ENCODE data around the gene SAV1.

Gene SAV1

DNA sequence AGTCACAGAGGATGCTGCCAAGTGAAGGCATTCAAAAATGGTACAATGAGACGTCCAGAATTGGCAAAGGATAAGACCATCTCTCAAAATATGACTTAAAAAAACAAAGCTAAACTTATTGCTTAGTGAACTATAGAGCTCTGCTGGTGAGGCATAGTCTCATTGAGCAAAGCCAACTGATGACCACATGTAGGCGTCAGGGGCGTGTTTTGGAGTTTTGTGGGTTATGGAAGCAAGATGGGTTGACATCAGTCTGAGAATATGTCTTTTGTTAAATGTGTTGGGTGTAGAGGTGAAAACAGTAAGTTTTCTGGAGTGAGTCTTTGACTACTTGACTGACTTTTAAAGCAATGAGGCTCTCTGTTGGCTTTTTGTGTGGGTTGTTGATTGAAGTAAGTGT is 60.9 kb downstream of the SAV1 start:
- DNase-seq (ENCODE audit: low read depth in 2 of 2): no peak

DNA sequence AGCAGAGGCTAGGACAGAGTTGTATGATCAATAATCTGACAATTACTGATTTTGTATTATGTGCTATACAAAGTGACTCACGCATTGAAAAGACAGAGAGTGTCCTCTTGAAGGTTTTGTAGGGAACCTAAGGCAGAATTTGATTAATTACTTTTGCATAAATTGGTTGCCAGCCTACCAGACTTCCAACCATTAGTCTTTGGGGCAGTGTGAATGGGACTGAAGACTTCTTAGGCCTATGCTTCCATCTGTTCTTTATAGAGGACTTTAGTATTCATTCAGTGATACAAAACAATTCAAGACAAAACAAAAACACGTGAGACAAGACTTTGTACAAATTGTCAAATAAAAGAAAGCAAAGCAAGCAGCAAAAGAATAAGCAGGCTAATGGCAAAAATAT is 61.6 kb downstream of the SAV1 start:
- no peak for DNase-seq (ENCODE audit: low read depth in 2 of 2)

GRCh38 chr14:50605766-50606165 is 62.3 kb downstream of the SAV1 start:
- DNase-seq (ENCODE audit: low read depth in 2 of 2): no peak

DNA sequence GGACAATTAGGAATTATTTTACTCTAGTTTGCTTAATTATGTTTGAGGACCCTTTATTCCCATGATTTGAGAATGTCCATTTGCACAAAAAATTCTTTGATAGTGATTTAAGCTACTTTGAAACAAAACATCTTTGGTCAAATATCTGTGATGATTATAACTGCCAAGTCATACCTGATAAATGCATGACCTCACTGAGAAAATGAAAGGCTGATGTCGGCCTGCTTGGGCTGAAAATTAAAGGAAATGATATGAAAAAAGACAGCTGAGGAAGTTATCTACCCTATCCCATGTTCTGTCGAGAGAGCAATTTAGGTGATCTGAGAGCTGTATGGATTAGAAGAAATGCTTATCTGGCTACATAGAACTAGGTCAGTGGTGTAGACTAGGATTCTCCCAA is 64.5 kb downstream of the SAV1 start:
- no peak for DNase-seq (ENCODE audit: low read depth in 2 of 2)

- DNase-seq (ENCODE audit: low read depth in 2 of 2): no peak
Measured at GRCh38 chr14:50602035-50602434, 66.1 kb downstream of the SAV1 start.

GRCh38 chr14:50601394-50601793 is 66.7 kb downstream of the SAV1 start:
- no peak for DNase-seq (ENCODE audit: low read depth in 2 of 2)

DNA sequence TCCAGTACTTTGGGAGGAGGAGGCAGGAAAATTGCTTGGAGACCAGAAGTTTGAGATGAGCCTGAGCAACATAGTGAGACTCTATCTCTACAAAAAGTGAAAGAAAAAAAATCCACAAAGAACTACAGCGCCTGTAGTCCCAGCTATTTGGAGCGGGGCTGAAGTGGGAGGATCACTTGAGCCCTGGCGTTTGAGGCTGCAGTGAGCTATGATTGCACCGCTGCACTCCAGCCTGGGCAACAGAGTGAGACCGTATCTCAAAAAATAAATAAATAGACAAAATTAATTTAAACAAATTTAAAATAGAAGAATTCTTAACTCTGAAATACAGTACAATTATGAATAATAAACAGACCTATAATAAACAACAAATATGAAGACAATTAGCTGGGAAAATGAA is 67.3 kb downstream of the SAV1 start:
- no peak for DNase-seq (ENCODE audit: low read depth in 2 of 2)

- no peak for DNase-seq (ENCODE audit: low read depth in 2 of 2)
Measured at GRCh38 chr14:50599700-50600444, 68.2 kb downstream of the SAV1 start.

GRCh38 chr14:50598765-50599164 is 69.3 kb downstream of the SAV1 start:
- no peak for DNase-seq (ENCODE audit: low read depth in 2 of 2)

DNA sequence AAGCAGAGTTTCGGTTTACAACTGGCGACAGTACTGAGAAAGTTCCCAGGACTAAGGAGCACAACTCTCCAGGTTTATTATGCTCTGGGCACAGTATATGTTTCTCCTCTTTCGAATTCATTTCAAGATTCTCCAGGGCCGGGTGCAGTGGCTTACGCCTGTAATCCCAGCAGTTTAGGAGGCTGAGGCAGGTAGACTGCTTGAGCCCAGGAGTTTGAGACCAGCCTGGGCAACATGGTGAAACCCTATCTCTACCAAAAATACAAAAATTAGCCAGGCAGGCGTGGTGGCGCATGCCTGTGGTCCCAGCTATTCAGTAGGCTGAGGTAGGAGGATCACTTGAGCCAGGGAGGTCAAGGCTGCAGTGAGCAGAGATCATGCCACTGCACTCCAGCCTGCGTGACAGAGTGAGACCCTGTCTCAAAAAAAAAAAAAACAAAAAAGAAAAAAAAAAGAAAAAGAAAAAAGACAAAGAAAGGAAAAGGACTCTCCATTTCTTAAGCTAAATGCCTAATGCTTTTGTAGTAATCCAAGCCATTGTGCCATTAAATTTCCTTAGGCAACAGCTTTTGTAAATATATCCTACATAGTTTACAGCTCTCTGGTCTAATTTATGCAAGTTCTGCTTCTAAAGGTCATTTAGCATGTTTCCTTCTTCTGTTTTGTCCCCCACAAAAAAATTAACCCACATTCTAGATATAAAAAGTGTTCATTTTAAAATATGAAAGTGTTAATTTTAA is 73.4 kb downstream of the SAV1 start:
- no peak for DNase-seq (ENCODE audit: low read depth in 2 of 2)

DNA sequence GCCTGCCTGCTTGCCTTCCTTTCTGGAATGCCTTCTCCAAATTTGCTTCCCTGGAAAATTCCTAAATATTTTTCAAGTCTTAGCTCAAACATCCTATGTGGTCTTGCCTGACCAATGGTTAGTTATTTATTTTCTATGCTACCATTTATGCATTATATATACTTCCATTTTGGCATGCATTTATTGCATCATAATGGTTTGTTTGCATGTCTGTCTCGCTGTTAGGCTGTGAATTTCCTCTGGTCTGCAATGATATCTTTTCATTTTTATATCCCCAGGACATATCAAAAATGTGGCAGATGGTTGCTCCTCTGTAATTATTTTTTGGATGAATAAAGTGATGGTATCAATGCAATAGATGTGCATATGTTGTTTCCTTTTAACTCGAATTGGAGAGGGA is 77.6 kb downstream of the SAV1 start:
- DNase-seq (ENCODE audit: low read depth in 2 of 2): no peak

Measured in stimulated activated CD8-positive, alpha-beta memory T cell treated with anti-CD3 and anti-CD28 coated beads, Interleukin-7, amount 100 ng/mL, for 1 hour (primary cell).